ENCODE results near the gene CSMD2. TPM values are rescaled to one million over a fixed set of nuclear protein-coding genes. Genes with fewer than 3 reads are reported as not detected.

The CSMD2 gene
- total RNA-seq, 1 experiment from 2014 or later = 0.22 TPM

DNA sequence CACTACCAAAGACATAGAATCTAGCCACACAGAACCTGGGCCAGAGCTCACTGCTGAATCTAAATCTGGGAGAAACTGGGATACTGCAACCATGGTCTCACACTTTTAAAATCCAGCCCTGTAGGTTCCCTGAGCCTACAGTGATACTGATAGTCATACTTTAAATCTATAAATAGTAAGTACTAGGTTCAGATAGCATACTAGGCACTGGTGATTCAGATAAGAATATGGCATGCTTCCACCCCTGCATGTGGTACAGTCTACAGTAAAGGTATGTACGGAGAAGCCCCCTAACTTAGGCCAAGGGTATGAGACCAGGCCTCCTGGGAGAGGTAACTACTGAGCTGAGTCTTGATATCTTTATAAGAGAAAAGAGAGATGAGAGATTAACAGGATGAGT is 494.5 kb downstream of the CSMD2 start:
- TF ChIP-seq SP1 (IDR thresholded peaks at IDR 0.05; ENCODE audit: low read depth) = no peak
- TF ChIP-seq, protein P1, sequence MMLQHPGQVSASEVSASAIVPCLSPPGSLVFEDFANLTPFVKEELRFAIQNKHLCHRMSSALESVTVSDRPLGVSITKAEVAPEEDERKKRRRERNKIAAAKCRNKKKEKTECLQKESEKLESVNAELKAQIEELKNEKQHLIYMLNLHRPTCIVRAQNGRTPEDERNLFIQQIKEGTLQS (IDR thresholded peaks at IDR 0.05) = no peak
- no peak for TF ChIP-seq RAD21 (IDR thresholded peaks at IDR 0.05; ENCODE audit: low read depth)
- TF ChIP-seq TCF7L2 (IDR thresholded peaks at IDR 0.05; ENCODE audit: borderline replicate concordance, extremely low read depth, insufficient read depth, insufficient read length) = no peak
- no peak for TF ChIP-seq ZNF274 (IDR thresholded peaks at IDR 0.05; ENCODE audit: low read depth, low read length)
- TF ChIP-seq JUND (IDR thresholded peaks at IDR 0.05) = no peak
- no peak for TF ChIP-seq CEBPB (IDR thresholded peaks at IDR 0.05; ENCODE audit: low read depth)
- TF ChIP-seq ZFX (IDR thresholded peaks at IDR 0.05) = no peak
- RAD21 ChIA-PET (ENCODE audit: low non-redundant PET in 1 of 2, low total read pairs in 2 of 2, uncharacterized antibody in 2 of 2, unreplicated experiment in 2 of 2) = no interaction called here
- no peaks in the 10 kb centered on the region for H4K20me1 ChIP-seq (ENCODE audit: insufficient read depth)
- POLR2A ChIA-PET = no interaction called here
- no peak for ATAC-seq
- intact Hi-C loops (cut with micrococcal nuclease) = no loop called here
- no peak overlapping the region for H3K4me2 ChIP-seq (ENCODE audit: low read length)
- no peak overlapping the region for H2AFZ ChIP-seq (ENCODE audit: low read depth, low read length, poor library complexity, severe bottlenecking)
- CTCF ChIA-PET = no interaction called here
- no peak overlapping the region for H3K4me3 ChIP-seq (replicated peaks in 1 of 2; ENCODE audit: low read depth in 1 of 2, low read length in 2 of 2)
- H3K36me3 ChIP-seq (ENCODE audit: control insufficient read depth in 1 of 2, insufficient read depth in 2 of 2, low read length in 2 of 2) = no peaks in the 10 kb centered on the region
- H3K79me2 ChIP-seq (ENCODE audit: insufficient read depth, low read length) = no peaks in the 10 kb centered on the region
- no peaks in the 10 kb centered on the region for H3K9me3 ChIP-seq (ENCODE audit: control insufficient read depth in 1 of 2, insufficient read depth in 1 of 2, low read depth in 1 of 2, low read length in 2 of 2)
- H3K9me2 ChIP-seq (ENCODE audit: insufficient read depth) = no peaks in the 10 kb centered on the region
- no peak overlapping the region for H3K27ac ChIP-seq (ENCODE audit: low read depth, low read length)
- BruUV-seq (replicated peaks) = no TSS peak
- DNase-seq (ENCODE audit: low read depth, low spot score) = no peak
- H3K9ac ChIP-seq (ENCODE audit: low read length) = no peak overlapping the region
- H3K4me1 ChIP-seq (ENCODE audit: control insufficient read depth in 1 of 2, insufficient read depth in 2 of 2, low read length in 2 of 2) = no peaks in the 10 kb centered on the region
- H3K27me3 ChIP-seq (ENCODE audit: insufficient read depth, low read length) = peaks cover 36% of the 10 kb centered on the region

DNA sequence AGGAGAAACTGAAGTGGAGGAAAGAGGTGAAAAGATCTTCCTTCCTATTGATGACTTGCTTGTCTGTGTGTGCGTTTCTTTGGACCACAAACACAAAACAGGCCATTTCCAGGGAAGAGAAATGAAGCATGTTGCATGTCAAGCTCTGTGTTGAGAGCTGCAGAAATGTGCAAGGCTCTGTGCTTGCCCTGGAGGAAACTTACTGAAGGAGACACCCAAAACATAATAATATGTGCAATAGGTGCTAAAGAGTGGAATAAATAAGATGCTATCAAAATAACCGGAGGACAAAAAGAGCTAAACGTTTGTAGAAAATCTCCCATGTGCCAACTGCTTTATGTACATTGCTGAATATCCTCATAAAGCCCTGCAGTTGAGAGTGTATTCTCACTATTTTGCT is 496.3 kb downstream of the CSMD2 start:
- H3K9ac ChIP-seq (ENCODE audit: low read length) = no peak overlapping the region
- H3K4me1 ChIP-seq (ENCODE audit: control insufficient read depth in 1 of 2, insufficient read depth in 2 of 2, low read length in 2 of 2) = no peaks in the 10 kb centered on the region
- ATAC-seq (no peak), DNase-seq (ENCODE audit: low read depth, low spot score) (no peak)
- ChIA-PET CTCF (no interaction called here), RAD21 (ENCODE audit: low non-redundant PET in 1 of 2, low total read pairs in 2 of 2, uncharacterized antibody in 2 of 2, unreplicated experiment in 2 of 2) (no interaction called here), POLR2A (no interaction called here)
- no peak for TF ChIP-seq FOSL1 (IDR thresholded peaks at IDR 0.05; ENCODE audit: low read depth)
- no peak for TF ChIP-seq EGR1 (IDR thresholded peaks at IDR 0.05; ENCODE audit: low read depth)
- TF ChIP-seq, protein P2, sequence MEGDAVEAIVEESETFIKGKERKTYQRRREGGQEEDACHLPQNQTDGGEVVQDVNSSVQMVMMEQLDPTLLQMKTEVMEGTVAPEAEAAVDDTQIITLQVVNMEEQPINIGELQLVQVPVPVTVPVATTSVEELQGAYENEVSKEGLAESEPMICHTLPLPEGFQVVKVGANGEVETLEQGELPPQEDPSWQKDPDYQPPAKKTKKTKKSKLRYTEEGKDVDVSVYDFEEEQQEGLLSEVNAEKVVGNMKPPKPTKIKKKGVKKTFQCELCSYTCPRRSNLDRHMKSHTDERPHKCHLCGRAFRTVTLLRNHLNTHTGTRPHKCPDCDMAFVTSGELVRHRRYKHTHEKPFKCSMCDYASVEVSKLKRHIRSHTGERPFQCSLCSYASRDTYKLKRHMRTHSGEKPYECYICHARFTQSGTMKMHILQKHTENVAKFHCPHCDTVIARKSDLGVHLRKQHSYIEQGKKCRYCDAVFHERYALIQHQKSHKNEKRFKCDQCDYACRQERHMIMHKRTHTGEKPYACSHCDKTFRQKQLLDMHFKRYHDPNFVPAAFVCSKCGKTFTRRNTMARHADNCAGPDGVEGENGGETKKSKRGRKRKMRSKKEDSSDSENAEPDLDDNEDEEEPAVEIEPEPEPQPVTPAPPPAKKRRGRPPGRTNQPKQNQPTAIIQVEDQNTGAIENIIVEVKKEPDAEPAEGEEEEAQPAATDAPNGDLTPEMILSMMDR (IDR thresholded peaks at IDR 0.05 in 2 of 3, conservative IDR thresholded peaks at IDR 0.05 in 1 of 3; ENCODE audit: borderline replicate concordance in 1 of 3, insufficient read depth in 1 of 3, low read depth in 2 of 3, low read length in 2 of 3) = no peak
- TF ChIP-seq TCF7L2 (IDR thresholded peaks at IDR 0.05; ENCODE audit: borderline replicate concordance, extremely low read depth, insufficient read depth, insufficient read length) = no peak
- TF ChIP-seq CBX3 (IDR thresholded peaks at IDR 0.05; ENCODE audit: low read depth) = no peak
- no peak for TF ChIP-seq ZNF274 (IDR thresholded peaks at IDR 0.05; ENCODE audit: low read depth, low read length)
- no peak for TF ChIP-seq RAD21 (IDR thresholded peaks at IDR 0.05; ENCODE audit: low read depth)
- no peaks in the 10 kb centered on the region for H3K9me3 ChIP-seq (ENCODE audit: control insufficient read depth in 1 of 2, insufficient read depth in 1 of 2, low read depth in 1 of 2, low read length in 2 of 2)
- peaks cover 36% of the 10 kb centered on the region for H3K27me3 ChIP-seq (ENCODE audit: insufficient read depth, low read length)
- H3K79me2 ChIP-seq (ENCODE audit: insufficient read depth, low read length) = no peaks in the 10 kb centered on the region
- no peaks in the 10 kb centered on the region for H4K20me1 ChIP-seq (ENCODE audit: insufficient read depth)
- no peaks in the 10 kb centered on the region for H3K36me3 ChIP-seq (ENCODE audit: control insufficient read depth in 1 of 2, insufficient read depth in 2 of 2, low read length in 2 of 2)
- no peak overlapping the region for H3K4me3 ChIP-seq (replicated peaks in 1 of 2; ENCODE audit: low read depth in 1 of 2, low read length in 2 of 2)
- H2AFZ ChIP-seq (ENCODE audit: low read depth, low read length, poor library complexity, severe bottlenecking) = no peak overlapping the region
- no TSS peak for BruUV-seq (replicated peaks)
- H3K9me2 ChIP-seq (ENCODE audit: insufficient read depth) = no peaks in the 10 kb centered on the region
- H3K27ac ChIP-seq (ENCODE audit: low read depth, low read length) = no peak overlapping the region
- H3K4me2 ChIP-seq (ENCODE audit: low read length) = no peak overlapping the region
- intact Hi-C loops (cut with micrococcal nuclease) = no loop called here
